GM18508 (cell line): ENCODE results near the gene NUCB1.

ENCODE experiments used
- ATAC-seq: cut with Tn5 transposase; IDR thresholded peaks from one replicate; pipeline ENCODE4 v1.9.1; 2021; ENCODE audit warnings: moderate number of reproducible peaks; ENCODE audit not compliant: insufficient read depth, unreplicated experiment

The NUCB1 gene

DNA sequence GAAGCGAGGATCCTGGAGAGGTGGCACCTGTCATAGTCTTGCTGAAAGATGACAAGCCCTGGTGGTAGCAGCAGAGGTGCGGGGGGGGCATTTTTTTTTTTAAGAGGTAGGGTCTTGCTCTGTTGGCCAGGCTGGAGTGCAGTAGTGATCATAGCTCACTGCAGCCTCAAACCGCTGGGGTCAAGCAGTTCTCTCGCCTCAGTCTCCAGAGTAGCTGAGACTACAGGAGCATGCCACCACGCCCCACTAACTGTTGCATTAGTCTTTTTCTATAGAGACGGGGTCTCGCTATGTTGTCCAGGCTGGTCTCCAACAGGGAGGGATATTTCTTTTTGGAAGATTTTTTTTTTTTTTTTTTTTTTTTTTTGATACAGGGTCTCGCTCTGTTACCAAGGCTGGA is 57.9 kb downstream of the NUCB1 start:
- no peak for ATAC-seq

DNA sequence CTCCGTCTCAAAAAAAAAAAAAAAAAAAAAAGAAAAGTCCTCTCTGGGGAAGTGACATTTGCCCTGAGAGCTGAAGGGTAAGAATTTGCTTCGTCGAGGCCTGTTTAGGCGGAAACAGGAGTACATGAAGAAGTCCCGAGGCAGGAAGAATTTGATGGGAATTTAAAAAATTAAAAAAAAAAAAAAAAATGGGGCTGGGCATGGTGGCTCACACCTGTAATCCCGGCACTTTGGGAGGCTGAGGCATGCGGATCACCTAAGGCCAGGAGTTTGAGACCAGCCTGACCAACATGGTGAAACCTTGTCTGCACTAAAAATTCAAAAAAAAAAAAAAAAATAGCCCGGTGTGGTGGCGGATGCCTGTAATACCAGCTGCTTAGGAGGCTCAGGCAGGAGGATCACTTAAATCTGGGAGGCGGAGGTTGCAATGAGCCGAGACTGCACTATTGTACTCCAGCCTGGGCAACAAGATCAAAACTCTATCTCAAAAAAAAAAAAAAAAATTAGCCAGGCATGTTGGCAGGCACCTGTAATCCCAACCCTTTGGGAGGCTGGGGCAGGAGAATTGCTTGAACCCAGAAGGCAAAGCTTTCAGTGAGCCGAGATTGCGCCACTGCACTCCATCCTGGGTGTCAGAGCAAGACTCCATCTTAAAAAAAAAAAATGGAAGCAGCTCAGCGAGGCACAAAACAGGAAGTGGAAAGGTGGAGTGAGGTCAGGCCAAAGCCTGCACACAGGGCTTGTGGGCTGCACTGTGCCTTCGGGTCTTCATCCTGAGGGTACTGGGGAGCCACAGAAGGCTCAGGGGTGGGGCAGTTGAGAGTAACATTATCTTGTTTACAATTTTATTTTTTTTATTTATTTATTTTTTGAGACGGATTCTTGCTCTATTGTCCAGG is 59.5 kb downstream of the NUCB1 start:
- ATAC-seq = no peak

DNA sequence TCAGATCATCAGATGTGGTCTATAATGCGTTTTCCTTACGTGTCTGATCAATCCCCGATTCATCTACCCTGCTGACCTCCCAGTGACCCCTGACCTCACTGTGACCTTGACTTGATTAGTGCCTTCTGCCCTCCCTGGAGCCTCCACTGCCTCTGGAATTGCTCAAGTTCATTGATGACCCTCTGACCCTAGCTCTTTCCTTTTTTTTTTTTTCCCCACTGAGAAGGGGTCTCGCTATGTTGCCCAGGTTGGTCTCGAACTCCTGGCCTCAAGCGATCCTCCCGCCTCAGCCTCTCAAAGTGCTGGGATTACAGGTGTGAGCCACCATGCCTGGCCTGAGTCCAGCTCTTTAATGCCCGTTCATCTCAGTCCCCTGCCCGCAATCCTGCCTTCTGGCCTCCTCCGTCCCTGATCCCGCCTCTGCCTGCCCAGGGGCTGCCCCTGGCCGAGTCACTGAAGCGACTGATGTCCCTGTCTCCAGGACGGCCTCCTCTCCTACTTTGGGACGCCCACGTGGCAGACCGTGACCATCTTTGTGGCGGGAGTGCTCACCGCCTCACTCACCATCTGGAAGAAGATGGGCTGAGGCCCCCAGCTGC is 61.0 kb downstream of the NUCB1 start:
- no peak for ATAC-seq

DNA sequence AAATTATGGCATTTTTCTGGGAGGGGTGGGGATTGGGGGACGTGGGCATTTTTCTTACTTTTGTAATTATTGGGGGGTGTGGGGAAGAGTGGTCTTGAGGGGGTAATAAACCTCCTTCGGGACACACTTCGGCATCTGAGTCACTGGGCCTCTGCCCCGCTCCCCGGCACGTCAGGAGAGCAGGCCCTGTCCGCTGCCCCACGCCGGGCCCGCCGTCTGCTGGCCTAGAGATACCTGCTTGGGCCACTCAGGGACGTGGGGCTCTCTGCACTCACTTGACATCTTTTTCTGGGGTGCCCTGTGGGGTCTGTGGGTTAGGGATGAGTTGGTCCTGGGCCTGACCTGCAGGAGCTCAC is 61.5 kb downstream of the NUCB1 start:
- no peak for ATAC-seq

DNA sequence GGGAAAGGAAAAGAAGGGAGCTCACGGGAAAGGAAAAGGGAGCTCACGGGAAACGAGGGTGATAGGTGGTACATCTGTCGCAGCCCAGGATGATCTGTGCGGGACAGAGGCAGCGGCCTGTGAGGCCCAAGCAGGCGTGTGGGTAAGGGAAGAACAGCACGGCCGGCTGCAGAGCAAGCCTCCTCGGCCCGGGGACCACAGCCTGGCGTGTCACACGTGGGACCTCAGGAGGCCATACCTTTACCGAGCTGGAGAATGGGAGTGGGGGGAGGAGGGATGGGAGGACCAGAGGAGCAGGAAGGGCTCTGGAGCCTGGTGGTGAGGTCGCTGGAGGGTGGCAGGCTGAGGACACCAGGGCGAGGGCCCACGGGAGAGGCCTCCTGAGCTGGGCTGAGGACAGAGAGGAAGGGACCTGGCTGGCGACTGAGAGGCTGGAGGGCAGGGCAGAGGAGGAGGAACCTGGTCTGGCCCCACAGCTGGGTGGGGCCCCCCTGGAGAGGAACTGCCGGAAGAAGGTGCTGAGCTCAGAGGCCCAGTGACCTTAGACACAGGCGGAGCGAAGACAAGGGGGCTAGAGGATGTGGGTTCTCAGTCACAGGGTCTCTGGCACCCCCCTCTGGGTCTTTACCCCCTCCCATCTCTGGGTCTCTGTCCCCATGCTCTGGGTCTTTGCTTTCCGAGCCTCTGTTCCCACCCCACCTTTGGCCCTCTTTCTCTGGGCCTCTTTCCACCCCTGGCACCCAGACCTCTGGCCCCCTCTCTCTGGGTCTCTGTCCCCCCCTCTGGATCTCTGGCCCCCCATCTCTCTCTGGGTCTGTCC is 62.1 kb downstream of the NUCB1 start:
- ATAC-seq = no peak

DNA sequence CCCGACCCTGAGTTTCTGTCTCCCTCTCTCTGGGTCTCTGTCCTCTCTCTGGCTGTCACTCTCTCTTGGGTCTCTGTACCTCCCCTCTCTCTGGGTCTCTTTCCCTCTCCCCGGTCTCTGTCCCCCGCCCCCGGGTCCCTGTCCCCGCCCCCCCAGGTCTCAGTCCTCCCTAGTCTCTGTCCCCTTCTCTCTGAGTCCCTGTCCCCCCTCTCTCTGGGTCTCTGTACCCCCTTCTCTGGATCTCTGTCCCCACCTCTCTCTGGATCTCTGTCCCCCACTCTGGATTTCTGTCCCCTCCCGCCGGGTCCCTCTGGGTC is 62.7 kb downstream of the NUCB1 start:
- no peak for ATAC-seq

DNA sequence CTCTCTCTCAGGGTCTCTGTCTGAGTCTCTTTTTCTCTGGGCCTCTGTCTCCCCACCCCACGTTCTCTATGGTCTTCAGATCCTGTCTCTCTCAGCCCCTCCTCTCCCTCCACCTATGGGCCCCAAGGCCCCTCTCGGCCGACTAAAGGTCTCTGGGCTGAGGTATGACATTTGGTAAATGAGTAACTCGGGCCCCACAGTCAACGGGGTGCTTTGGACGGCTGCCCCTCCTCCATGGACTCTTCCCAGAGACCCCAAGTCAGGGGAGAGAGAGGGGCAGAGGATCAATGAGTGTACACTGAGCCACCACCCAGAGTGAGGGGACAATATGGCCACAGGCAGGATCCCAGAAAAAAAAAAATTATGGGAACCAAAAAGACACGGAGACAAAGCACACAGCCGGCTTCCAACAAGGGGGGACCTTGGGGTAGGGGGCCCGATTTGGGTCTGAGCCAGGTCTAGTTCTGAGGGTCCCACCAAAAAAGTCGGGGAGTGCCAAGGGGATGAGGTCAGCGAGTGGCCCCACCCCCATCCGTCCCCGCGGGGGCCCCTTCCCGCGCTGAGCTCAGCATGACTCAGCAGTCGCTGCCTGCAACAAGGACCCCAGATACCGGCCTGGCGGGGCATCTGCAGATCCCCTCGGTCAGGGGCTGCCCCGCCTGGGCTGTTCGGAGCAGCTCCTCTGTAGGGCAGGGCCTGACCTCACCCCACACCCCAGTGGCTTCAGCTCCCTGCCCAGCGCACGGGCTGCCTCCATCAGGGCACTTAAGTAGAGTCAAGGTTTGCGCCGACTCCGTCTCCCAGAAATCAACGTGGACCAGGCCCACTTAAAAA is 63.5 kb downstream of the NUCB1 start:
- no peak for ATAC-seq

DNA sequence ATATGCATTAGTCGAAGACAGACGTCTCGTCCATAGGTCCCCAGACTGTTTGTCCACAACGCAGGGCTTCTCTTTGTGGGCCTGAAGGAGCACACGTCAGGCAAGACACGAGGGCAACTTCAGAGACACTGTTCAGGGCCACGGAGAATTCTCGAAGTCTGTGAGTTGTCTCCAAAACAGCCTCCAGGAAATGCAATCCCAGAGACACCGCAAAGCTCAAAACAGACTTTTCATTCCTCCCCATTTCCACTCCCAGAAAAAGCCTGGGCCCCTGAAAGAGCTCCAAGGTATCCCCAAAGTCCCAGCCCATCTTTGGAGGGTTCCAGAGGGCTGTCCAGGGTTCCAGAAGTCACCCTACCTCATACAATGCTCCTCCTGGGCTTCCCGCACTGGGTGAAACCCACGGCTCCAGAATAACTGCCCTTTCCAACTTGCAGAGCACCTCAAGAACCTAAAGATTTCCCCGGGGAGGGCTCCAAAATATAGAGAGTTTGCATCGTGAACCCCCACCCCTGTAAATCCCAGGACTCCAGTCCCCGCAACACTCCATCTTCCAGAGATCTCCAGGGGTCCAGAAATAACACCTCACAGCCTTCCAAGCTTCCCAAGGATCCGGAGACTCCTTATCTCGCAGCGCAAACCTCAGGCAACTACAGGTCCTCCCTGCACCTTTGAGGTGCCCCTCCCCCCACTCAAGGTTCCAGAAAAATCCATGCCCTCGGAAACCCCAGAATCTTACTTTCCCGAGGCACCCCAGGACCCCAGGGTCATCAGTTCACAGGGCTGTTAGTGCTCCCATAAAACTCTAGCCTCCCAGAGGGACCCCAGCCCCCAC is 64.3 kb downstream of the NUCB1 start:
- no peak for ATAC-seq

DNA sequence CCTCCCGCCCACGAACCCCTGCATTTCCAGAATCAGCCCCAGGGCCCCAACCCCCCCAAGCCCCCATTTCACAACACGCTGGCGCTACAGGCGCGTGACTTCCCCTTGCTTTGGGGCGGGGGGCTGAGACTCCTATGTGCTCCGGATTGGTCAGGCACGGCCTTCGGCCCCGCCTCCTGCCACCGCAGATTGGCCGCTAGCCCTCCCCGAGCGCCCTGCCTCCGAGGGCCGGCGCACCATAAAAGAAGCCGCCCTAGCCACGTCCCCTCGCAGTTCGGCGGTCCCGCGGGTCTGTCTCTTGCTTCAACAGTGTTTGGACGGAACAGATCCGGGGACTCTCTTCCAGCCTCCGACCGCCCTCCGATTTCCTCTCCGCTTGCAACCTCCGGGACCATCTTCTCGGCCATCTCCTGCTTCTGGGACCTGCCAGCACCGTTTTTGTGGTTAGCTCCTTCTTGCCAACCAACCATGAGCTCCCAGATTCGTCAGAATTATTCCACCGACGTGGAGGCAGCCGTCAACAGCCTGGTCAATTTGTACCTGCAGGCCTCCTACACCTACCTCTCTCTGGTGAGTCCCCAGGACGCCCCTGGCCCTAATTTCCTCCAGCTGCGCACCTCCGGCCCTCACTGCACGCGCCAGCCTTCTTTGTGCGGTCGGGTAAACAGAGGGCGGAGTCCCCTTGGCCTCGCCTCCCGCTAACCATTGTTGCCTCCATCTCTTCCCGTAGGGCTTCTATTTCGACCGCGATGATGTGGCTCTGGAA is 65.1 kb downstream of the NUCB1 start, which contains the start of gene FTL:
Gene FTL, plus strand, starts transcription at position 270 of the 766 bp plus-strand sequence. Its CDS starts 199 bp downstream, at position 469.
- no peak for ATAC-seq

DNA sequence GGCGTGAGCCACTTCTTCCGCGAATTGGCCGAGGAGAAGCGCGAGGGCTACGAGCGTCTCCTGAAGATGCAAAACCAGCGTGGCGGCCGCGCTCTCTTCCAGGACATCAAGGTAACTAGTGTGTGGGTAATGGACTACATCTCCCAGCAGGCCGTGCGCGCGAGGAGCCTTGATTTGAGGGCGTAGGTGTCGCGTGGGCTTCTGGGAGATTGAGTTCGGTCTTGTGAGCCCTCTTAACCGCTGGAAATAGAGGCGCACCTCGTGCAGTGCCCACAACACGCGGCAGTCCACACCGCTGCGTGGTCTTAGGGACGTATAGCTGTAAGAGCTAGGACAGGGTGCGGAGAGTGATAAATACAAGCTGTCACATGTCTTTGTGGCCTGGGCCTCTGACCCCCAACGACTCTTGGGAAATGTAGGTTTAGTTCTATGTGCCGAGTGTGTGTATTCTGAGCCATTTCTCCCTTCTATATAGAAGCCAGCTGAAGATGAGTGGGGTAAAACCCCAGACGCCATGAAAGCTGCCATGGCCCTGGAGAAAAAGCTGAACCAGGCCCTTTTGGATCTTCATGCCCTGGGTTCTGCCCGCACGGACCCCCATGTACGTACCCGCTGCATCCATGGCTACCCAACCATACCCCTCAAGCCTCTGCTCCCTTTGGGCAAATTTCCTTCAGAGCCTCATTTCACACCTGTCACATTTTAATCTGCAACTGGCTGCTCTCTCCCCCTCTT is 65.9 kb downstream of the NUCB1 start:
- ATAC-seq = no peak

DNA sequence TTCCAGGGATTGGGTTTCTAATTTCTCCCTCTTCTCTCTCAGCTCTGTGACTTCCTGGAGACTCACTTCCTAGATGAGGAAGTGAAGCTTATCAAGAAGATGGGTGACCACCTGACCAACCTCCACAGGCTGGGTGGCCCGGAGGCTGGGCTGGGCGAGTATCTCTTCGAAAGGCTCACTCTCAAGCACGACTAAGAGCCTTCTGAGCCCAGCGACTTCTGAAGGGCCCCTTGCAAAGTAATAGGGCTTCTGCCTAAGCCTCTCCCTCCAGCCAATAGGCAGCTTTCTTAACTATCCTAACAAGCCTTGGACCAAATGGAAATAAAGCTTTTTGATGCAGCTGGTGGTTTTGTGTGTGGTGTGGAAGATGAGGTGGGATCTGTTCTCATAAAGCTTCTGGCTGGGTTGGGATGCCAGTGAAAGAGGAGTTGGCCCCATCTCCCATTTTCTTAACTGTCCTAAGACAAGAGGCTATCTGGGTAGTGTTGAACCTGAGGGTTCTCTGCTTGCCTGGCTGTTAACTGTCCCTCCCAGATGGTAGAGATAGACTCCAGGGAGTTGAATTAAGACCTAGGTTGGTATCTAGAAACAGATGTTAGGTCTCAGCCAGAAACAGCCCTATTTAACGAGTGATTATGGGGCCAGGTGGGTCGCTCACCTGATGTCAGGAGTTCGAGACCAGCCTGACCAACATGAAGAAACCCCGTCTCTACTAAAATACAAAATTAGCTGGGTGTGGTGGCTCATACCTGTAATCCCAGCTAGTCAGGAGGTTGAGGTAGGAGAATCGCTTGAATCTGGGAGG is 66.6 kb downstream of the NUCB1 start:
- no peak for ATAC-seq

DNA sequence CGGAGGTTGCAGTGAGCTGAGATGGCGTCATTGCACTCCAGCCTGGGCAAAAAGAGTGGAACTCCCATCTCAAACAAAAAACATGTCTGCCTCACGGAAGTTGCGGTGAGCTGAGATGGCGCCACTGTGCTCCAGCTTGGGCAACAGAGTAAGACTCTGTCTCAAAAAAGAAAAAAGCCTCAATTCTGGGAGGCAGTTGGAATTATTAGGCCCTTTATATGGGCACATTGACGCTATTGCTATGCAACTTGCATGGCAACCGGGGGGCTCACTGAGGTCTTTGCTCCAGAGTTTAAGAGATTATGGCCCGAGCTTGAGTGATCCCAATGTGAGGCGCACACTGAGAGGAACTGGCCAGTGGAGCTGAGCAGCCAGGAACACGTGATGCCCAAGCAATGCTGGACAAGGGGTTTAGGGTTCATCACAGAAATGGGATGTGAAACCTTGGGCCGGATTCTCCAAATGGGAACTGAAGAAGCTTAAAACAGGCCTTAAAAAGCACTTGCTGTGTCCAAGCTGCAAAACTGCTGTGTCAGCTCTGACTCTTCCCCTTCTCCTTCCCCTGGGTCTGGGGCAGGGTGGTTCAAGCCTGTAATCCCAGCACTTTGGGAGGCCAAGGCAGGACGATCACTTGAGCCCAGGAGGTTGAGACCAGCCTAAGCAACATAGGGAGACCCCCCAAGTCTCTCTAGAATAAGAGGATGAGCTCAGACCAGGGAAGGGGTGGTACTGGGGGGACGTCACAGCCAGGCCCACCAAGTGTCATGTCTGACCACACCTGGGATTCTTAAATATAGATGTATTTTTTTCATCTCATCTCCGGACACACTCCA is 67.5 kb downstream of the NUCB1 start:
- no peak for ATAC-seq

DNA sequence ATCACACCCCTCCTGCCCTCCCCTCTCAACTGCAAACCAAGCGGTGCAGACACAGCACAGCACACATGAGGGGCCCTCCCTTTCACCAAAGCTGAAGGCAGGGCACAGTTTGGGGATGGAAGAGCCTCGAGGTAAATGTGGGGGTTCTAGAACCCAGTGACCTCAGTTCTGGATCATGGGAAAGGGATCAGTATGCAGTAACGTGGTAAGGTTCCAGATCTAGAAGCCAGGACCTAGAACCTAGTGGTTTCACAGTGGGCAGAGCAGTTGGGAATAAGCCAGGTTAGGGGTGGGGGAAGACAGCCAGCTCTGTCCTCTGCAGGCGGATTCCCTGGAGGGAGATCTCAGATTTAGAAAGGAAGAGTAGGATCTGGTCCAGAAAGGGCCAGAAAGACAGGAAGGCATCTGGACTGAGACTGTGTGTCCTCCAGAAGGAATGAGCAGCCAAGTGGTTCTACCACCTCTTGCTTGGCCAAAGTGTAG is 68.1 kb downstream of the NUCB1 start:
- no peak for ATAC-seq

DNA sequence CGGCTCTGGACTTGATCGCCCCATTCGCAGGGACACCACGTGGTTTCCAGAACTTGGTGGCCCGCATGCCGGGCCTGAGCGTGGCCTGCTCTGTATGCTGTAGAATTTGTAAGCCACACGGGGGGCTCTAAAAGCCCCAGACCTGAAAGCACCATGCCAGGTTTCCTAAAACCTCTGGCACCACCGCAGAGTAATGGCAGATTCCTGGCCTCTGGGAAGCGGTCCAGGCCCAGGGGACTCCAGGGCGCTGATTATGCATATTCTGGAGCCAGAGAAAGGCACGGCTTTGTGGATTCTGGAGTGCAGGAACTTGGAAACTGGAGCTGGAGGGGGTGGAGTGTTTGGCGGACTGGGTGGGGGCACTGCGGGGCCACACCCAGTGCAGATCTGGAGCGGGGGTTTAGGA is 68.7 kb downstream of the NUCB1 start:
- ATAC-seq = no peak

DNA sequence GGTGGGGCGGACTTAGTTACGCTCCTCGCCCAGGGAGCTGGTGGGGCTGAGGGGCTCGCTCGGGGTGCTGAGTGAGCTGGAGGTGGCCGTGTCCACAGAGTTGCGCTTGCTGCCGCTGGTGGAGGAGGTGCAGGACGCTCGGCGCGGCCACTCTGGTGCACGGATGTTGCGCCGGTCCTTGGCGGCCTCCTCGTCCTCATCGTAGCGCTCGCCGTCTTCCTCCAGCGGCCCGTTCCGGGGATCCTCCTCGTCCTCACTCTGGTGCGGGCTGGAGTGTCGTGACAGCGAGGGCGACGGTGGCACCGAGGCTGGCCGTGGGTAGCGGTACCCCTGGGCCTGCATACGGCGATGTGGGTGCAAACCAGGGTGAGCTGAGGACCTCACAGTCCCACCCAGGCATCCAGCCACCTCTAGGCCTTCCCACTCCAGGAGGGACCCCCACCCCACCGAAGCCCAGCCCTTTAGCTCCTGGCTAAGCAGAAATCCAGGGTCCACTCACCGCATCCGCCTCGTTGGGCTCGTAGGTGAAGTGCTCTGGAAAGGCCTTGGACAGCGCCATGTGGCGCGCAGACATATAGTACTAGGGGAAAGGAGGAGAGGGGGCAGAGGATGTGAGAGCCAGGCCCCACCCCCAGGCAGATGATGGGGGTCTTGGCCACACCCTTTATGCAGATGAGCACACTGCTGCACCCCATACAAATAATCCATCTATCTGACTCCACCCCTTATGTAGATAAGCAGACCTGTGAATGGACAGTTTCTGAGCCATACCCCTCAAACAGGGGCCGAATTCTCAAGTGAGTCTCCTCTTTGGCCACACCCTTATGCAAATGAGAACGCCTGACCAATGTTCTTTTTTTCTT is 69.4 kb downstream of the NUCB1 start:
- ATAC-seq = no peak
